GM10248 (cell line): ENCODE data around the gene HAND2.

Experiments used
- CTCF ChIA-PET: fragments of 300-600 bp; sonication (Branson Sonifier 250); formaldehyde crosslinking; extraction: SDS; loops from one replicate; lab custom pipeline; 2021; ENCODE audit warnings: antibody characterized with exemption; lab: Yijun Ruan, JAX
- POLR2A ChIA-PET: fragments of 350-650 bp; sonication (Branson Sonifier 250); formaldehyde crosslinking; extraction: SDS; loops from one replicate; lab custom pipeline; 2020; ENCODE audit warnings: antibody characterized with exemption; lab: Yijun Ruan, JAX
- DNase-seq: peaks from one replicate; pipeline ENCODE4 v3.0.0; 2012; ENCODE audit errors: extremely low spot score
- TF ChIP-seq, protein P1 (sequence below): IDR thresholded peaks from 2 replicates; pipeline ENCODE4 v1.5.1; 2012; ENCODE audit warnings: mild to moderate bottlenecking, low read depth; ENCODE audit errors: extremely low read depth, missing control alignments, control extremely low read depth

HAND2 gene

GRCh38 chr4:173485164-173485563, 44.9 kb downstream of the HAND2 start:
- ChIA-PET CTCF (interaction anchor here (1.1 kb wide), 2 partner anchors 9 to 31 kb away, joined by 3 to 6 read pairs; no protein-coding TSS in a partner anchor), POLR2A (no interaction called here)
- TF ChIP-seq, protein P1, sequence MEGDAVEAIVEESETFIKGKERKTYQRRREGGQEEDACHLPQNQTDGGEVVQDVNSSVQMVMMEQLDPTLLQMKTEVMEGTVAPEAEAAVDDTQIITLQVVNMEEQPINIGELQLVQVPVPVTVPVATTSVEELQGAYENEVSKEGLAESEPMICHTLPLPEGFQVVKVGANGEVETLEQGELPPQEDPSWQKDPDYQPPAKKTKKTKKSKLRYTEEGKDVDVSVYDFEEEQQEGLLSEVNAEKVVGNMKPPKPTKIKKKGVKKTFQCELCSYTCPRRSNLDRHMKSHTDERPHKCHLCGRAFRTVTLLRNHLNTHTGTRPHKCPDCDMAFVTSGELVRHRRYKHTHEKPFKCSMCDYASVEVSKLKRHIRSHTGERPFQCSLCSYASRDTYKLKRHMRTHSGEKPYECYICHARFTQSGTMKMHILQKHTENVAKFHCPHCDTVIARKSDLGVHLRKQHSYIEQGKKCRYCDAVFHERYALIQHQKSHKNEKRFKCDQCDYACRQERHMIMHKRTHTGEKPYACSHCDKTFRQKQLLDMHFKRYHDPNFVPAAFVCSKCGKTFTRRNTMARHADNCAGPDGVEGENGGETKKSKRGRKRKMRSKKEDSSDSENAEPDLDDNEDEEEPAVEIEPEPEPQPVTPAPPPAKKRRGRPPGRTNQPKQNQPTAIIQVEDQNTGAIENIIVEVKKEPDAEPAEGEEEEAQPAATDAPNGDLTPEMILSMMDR = no peak
- no peak for DNase-seq

DNA sequence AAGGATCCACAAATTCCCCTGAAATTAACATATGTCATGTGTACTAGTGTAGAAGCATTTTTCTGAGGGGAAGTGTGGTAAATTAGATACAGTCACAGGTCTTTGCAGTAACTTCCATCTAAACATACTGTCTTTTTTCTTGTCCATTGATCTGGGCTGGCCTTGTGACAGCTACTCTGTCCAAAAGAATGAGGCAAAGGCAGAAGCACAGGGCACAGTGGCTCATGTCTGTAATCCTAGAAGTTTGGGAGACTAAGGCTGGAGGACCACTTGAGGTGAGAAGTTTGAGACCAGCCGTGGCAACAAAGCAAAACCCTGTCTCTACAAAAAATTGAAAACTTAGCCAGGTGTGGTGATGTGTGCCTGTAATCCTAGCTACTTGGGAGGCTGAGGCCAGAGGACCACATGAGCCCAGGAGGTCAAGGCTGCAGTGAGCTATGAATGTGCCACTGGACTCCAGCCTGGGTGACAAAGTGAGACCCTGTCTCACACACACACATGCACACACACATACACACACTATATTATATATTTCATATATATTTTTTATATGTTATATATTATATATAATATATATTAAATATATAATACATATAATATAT, 47.6 kb downstream of the HAND2 start:
- TF ChIP-seq, protein P1 = no peak
- CTCF ChIA-PET = interaction anchor here (1.1 to 1.9 kb wide), 4 partner anchors 10 to 62 kb away, joined by 3 to 6 read pairs (median 5); no protein-coding TSS in a partner anchor

DNA sequence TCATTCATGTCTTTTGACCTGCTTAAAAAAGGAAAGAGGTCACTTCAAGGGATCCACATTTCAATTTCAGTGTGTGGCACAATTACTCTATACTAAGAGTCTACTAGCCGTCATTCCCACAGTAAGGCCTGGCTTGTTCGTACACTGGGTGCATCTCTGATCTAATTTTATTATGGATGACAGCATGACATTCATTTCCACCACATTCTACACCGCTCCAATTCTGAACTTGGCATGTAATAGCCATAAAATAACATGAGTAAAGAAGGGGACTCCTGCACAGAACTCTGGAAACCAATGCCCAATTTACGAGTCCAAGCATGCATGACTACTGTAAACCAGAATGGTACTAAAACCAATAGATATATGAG, 51.1 kb downstream of the HAND2 start:
- DNase-seq = no peak
- ChIA-PET POLR2A (no interaction called here), CTCF (interaction anchor here (0.9 to 2.0 kb wide), 5 partner anchors 9 to 59 kb away, joined by 3 to 5 read pairs (median 5); no protein-coding TSS in a partner anchor)
- TF ChIP-seq, protein P1 = no peak

More for the DNA sequence above, 47.6 kb downstream of the HAND2 start:
- DNase-seq = no peak
- POLR2A ChIA-PET = no interaction called here

DNA sequence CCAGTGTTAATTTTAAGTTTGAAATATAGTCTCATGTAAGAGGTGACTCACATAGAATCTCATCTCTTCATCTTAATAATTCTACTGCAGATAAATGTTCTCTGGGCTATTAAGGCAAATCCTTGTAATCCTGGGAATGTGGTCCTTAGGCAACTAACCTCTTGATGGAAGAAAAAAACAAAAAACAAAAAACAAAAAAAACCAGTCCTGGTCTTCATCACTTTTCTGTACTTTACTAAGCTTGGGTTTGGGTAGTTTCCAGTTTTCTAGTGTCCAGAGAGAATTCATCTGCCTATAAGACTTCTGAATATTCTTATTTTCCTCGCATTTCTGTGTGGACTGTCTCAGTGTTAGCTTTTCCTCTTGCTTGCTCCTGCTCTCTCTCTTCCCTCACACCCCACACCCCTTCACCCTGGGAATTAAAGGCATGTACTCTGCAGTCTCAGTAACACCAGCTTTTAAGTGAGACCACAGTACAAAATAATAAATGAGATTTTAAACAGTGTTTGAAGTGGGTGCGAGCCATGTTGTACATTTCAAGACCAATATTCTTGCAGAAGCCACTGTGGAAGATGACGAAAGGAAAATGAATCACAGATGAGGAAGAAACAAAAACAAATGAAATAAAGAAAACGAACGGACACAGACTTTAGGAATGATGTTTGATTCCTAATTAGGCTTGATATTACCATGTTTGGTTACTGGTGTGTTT, 51.7 kb downstream of the HAND2 start:
- POLR2A ChIA-PET = no interaction called here
- no peak for DNase-seq
- CTCF ChIA-PET = interaction anchor here (1.0 to 2.0 kb wide), 7 partner anchors 10 to 58 kb away, joined by 3 to 5 read pairs (median 5); no protein-coding TSS in a partner anchor
- TF ChIP-seq, protein P1 = no peak

GRCh38 chr4:173477016-173477415, 53.0 kb downstream of the HAND2 start:
- TF ChIP-seq, protein P1 = no peak
- CTCF ChIA-PET = interaction anchor here (0.7 to 2.0 kb wide), 6 partner anchors 11 to 58 kb away, joined by 3 to 5 read pairs (median 4); no protein-coding TSS in a partner anchor
- POLR2A ChIA-PET = no interaction called here
- no peak for DNase-seq
